ENCODE measurements around the gene PRR5L.
"Not testable (repeated sequence)": the region's sequence is repeated elsewhere in the genome, so short reads cannot be mapped to it uniquely, and the experiment has no call there.

Gene PRR5L

DNA sequence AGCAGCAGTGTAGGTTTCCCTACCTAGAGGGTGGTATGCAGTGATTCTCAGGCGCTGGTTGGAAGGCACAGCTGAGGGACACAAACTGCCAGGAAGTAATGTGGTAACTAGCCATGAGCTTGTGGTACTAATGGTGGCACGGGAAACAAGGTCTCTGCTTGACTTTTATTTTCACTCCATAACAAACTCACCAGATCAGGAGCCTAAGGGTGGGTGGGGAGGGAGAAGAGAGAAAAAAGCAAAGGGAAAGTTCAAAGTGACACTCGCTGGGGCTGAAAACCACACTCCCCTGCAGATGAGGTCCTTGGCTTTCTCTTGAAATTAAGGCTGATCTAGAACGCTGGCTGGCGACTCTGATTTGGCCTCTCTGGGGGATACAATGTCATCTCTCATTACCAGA, 192.0 kb downstream of the PRR5L start:
- in situ Hi-C loops (cut with HindIII; ENCODE audit: low pct_ligation_motif_present, low pct_unique_long_range_greater_than_20kb, low sequenced_read_pairs), result no loop called here

DNA sequence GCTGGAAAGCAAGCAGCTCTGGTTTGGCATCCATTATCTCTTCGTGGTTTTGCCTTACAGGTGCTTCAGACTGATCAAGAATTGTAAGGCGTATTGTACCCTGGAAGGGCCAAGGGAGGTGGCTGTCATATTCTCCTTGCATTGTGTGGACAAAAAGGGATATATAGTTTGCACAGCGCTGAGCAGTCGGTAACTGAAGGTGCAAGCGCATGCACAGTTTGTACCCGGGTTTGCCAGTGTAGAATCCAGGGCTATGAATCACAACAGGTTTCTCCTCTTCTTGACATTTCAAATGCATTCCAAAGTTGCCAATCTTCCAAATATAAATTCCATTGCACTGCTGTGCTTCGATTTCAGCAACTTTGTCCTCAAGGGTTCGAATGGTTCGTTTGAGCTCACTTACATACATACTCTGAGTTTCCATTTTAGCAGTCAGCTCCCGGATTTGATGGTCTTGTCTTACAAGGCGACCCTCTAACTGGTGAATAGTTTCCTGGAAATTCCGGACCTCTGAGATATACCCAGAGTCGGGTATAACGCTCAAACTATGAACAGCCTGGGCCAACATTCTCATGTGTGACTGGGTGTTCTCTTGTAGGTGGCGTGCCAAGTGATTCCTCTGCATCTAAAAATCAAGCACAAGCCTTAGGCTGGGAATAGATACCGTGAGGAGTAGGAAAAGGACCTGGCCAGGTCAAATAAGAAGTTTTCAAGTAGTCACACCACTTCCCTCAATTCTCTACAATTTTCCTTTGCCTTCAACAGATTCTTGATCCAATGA, 194.1 kb downstream of the PRR5L start:
- DNase-seq, result no peak
- in situ Hi-C loops (cut with HindIII; ENCODE audit: low pct_ligation_motif_present, low pct_unique_long_range_greater_than_20kb, low sequenced_read_pairs), result no loop called here

More for the DNA sequence above, 192.0 kb downstream of the PRR5L start:
- DNase-seq, result no peak

DNA sequence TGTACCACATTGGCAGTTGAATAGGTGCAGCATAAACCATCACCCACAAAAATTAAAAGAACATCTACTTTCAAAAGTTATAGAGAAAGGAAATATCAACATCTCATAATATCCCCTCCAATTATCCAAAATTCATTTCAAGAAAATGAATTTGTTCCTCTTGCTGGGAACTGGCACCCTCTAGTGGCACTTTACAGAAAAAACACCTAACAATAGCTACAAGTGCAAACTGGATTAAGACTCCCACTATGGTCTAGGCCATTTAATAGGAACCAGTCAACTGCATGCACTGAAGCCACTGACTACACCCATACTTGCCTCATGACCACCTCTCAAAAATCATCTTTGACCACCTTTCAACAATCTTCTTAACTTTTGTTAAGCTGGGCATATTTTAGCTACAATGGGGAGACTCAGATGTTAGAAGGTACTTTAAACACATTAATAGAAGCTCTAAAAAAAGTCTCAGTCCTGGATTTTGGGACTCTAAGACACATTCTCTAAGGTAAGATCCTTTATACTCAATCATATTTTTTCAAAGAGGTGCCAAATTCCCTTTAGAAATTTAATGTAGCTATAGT, 196.7 kb downstream of the PRR5L start:
- in situ Hi-C loops (cut with HindIII; ENCODE audit: low pct_ligation_motif_present, low pct_unique_long_range_greater_than_20kb, low sequenced_read_pairs), result no loop called here
- peak; percentile 39 for DNase-seq

DNA sequence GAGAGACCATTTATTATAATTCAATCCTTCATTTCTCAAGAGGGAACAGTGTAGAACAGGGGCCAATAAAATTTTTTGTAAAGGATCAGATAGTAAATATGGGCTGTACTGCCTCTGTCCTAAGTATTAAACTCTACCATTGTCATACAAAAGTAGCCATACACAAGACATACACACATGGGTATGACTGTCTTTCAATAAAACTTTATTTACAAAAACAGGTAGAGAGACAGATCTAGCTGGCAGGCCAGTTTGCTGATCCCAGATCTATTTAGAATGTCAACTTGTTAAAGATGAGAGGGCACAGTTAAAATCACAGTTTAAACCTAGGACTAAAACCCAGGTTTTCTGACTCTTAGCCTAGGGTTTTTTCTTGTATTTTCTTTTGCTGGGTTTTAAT, 197.2 kb downstream of the PRR5L start:
- DNase-seq, result no peak
- in situ Hi-C loops (cut with HindIII; ENCODE audit: low pct_ligation_motif_present, low pct_unique_long_range_greater_than_20kb, low sequenced_read_pairs), result no loop called here

DNA sequence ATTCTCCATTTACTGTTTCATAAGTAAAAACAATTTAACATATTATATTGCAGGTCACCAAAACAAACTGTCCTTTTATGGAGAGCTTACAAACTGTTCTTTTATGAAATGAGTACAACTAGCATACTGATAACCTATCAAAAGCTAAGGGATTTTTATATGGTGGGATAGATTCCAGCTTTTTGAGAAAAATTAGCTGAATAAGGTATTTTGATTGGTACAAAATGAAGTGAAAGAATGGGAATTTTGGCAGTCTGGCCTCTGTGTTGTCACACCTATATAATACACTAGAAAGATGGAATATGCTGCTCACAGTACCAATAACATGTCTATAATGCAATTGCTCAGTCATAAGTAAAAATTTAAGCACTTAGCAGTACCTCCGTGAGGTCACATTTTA, 202.6 kb downstream of the PRR5L start:
- in situ Hi-C loops (cut with HindIII; ENCODE audit: low pct_ligation_motif_present, low pct_unique_long_range_greater_than_20kb, low sequenced_read_pairs), result no loop called here
- no peak for DNase-seq

GRCh38 chr11:36499315-36499714, 203.2 kb downstream of the PRR5L start:
- in situ Hi-C loops (cut with HindIII; ENCODE audit: low pct_ligation_motif_present, low pct_unique_long_range_greater_than_20kb, low sequenced_read_pairs), result no loop called here

DNA sequence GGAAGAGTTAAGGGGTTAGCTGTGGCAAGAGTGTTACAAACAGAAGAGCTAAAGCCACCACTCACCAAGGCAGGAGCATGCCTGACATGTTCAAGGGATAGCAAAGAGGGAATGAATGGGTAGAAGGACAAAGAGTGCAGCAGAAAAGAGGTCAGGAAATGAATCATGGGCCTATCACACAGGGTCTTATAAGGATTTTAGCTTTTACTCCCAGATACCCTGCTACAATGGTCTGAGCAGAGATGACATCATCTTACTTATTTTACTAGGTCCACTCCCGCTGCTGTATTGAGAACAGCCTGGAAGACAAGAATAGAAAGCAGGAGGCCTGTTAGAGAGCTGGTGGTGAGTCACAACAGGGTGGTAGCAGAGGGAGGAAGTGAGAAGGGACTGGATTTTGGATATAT, 204.2 kb downstream of the PRR5L start:
- in situ Hi-C loops (cut with HindIII; ENCODE audit: low pct_ligation_motif_present, low pct_unique_long_range_greater_than_20kb, low sequenced_read_pairs), result no loop called here
- DNase-seq, result peak; percentile 78

More at GRCh38 chr11:36499315-36499714, 203.2 kb downstream of the PRR5L start:
- no peak for DNase-seq

DNA sequence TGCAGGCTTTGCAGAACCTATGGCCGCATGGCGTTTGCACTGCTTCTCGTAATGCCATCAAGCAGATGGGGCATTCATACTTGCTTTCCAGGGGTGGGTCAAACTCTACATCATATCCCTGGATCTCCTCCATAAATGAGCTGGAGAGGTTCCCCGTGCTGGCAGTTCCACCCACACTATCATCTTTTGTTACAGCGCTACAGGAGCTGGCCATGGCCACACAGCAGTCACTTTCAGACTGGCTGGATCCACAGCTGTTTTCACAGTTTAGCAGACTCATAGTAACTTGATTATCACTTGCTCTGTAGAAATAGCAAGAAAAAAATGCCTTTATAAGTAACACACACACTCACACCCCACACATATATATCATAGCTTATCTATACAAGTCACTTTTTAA, 205.1 kb downstream of the PRR5L start:
- in situ Hi-C loops (cut with HindIII; ENCODE audit: low pct_ligation_motif_present, low pct_unique_long_range_greater_than_20kb, low sequenced_read_pairs), result no loop called here
- DNase-seq, result no peak

GRCh38 chr11:36507824-36508489, 211.9 kb downstream of the PRR5L start:
- in situ Hi-C loops (cut with HindIII; ENCODE audit: low pct_ligation_motif_present, low pct_unique_long_range_greater_than_20kb, low sequenced_read_pairs), result no loop called here
- DNase-seq, result no peak

GRCh38 chr11:36508743-36509142, 212.7 kb downstream of the PRR5L start:
- in situ Hi-C loops (cut with HindIII; ENCODE audit: low pct_ligation_motif_present, low pct_unique_long_range_greater_than_20kb, low sequenced_read_pairs), result no loop called here
- DNase-seq, result no peak

- DNase-seq, result peak; percentile 46
- in situ Hi-C loops (cut with HindIII; ENCODE audit: low pct_ligation_motif_present, low pct_unique_long_range_greater_than_20kb, low sequenced_read_pairs), result no loop called here
Measured at GRCh38 chr11:36509201-36509639, 213.1 kb downstream of the PRR5L start.

GRCh38 chr11:36509694-36510593, 213.9 kb downstream of the PRR5L start, which contains the start of gene TRAF6:
TRAF6 (minus strand) TSS chr11:36510272; CDS start chr11:36501515, 8,757 bp downstream.
- DNase-seq, result peak; percentile 77
- in situ Hi-C loops (cut with HindIII; ENCODE audit: low pct_ligation_motif_present, low pct_unique_long_range_greater_than_20kb, low sequenced_read_pairs), result no loop called here

- in situ Hi-C loops (cut with HindIII; ENCODE audit: low pct_ligation_motif_present, low pct_unique_long_range_greater_than_20kb, low sequenced_read_pairs), result no loop called here
- DNase-seq, result peak; percentile 13
Measured at GRCh38 chr11:36510594-36510942, 214.5 kb downstream of the PRR5L start.

- in situ Hi-C loops (cut with HindIII; ENCODE audit: low pct_ligation_motif_present, low pct_unique_long_range_greater_than_20kb, low sequenced_read_pairs); DNase-seq: not testable (repeated sequence)
Measured at GRCh38 chr11:36511062-36511461, 215.0 kb downstream of the PRR5L start.

DNA sequence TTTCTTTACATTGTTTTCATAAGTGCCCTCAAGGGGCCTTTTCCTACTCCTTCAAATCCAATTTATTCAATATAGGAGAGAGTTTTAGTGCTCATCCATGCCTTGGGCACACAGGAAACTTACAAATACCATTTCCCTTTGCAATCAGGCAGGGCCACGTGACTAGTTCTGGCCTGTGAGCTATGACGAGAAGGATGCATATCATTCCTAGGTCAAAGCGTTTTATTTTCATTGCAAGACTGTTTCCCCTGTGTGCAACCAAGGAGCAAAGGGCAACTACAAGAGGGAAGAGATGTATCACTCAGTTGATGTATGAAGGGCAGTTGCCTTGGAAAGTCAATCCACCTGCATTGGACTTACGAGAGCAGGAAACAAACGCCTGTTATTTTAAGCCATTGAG, 215.9 kb downstream of the PRR5L start:
- in situ Hi-C loops (cut with HindIII; ENCODE audit: low pct_ligation_motif_present, low pct_unique_long_range_greater_than_20kb, low sequenced_read_pairs), result no loop called here
- DNase-seq, result no peak

- in situ Hi-C loops (cut with HindIII; ENCODE audit: low pct_ligation_motif_present, low pct_unique_long_range_greater_than_20kb, low sequenced_read_pairs), result no loop called here
- no peak for DNase-seq
Measured at GRCh38 chr11:36513965-36514364, 217.9 kb downstream of the PRR5L start.

Data from ACHN (cell line).